ENCODE data around the gene PHC2. TPM values are rescaled to one million over a fixed set of nuclear protein-coding genes. Genes with fewer than 3 reads are reported as not detected.

PHC2 gene
- total and polyA plus RNA-seq, 2 donors from 2014 or later = 118 to 149 TPM

DNA sequence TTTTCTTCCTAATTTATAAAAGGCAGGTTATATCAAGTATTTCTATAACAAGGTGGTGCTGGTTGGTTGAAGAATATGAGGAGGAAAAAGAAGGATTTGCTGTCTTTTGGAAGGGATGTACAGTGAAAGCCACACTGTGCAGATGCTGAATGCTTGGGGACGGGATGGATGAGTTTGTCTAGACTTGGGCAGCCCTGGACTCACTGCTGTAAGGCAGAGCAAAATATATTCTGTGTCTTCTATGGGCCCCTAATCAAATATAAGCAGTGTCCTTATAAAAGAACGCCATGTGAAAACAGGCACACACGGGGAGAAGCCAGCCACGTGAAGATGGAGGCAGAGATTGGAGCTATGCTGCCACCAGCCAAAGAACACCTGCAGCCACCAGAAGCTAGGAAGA lies 47.4 kb downstream of the PHC2 start:
- TF ChIP-seq, protein P1, sequence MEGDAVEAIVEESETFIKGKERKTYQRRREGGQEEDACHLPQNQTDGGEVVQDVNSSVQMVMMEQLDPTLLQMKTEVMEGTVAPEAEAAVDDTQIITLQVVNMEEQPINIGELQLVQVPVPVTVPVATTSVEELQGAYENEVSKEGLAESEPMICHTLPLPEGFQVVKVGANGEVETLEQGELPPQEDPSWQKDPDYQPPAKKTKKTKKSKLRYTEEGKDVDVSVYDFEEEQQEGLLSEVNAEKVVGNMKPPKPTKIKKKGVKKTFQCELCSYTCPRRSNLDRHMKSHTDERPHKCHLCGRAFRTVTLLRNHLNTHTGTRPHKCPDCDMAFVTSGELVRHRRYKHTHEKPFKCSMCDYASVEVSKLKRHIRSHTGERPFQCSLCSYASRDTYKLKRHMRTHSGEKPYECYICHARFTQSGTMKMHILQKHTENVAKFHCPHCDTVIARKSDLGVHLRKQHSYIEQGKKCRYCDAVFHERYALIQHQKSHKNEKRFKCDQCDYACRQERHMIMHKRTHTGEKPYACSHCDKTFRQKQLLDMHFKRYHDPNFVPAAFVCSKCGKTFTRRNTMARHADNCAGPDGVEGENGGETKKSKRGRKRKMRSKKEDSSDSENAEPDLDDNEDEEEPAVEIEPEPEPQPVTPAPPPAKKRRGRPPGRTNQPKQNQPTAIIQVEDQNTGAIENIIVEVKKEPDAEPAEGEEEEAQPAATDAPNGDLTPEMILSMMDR (IDR thresholded peaks at IDR 0.05; ENCODE audit: borderline replicate concordance, extremely low read depth, insufficient read depth) = no peak
- Histone ChIP-seq H3K9me3 (ENCODE audit: control insufficient read depth in 2 of 3, insufficient read depth in 1 of 3, low read length in 3 of 3) (no peaks in the 10 kb centered on the region), H3K4me1 (ENCODE audit: control insufficient read depth in 2 of 3, insufficient read depth in 2 of 3, low read depth in 1 of 3, low read length in 3 of 3) (peaks cover 7 to 13% (median 13%) of the 10 kb centered on the region in 3 donors), H3K9ac (ENCODE audit: low read length in 3 of 3) (no peak overlapping the region), H3K4me3 (ENCODE audit: low read length in 3 of 3) (no peak overlapping the region), H3K27ac (ENCODE audit: low read depth in 2 of 2, low read length in 2 of 2) (no peak overlapping the region), H3K27me3 (ENCODE audit: control insufficient read depth, insufficient read depth, low read length) (no peaks in the 10 kb centered on the region), H3K36me3 (ENCODE audit: control insufficient read depth in 2 of 3, insufficient read depth in 3 of 3, low read length in 3 of 3) (no peaks in the 10 kb centered on the region)
- intact Hi-C loops (cut with DNase I) = no loop called here
- DNase-seq (no peak), FAIRE-seq (no peak)

DNA sequence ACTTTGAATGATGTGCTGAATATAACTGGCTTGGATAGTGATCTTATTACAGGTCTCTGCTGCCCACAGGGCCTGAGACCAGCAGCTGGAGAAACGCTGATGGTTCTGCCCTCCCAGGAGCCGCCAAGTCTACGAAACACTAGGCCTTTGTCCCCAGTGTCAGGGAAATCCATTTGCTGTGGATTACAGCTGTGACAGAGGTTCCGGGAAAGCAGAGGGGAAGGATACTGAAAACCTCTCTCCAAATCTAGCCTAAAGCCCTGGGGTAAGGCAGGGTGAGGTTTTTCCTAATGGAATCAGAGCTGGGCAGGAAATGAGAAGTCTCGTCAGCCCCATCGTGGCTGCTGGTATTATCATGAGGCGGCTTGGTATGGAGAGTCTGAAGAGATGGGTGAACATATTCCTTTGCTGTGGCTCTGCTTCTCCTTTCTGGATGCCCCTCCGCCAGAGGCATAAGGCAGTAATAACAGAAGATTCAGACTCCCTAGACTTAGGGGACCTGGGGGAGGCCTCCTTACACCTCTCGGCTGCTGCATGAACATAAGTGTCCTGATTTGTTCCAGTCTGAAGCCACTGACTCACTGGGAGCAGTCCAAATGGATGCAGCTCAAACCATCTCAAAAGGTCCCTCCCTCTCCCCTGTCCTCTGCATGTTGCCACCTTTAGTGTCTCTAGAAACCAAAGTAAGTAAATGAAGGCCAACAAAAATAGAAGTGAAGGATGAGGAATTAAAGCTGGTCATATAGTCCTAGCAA lies 48.1 kb downstream of the PHC2 start:
- Histone ChIP-seq H3K27ac (ENCODE audit: low read depth in 2 of 2, low read length in 2 of 2) (peak overlapping the region in 1 of 2 donors; percentile 30), H3K9me3 (ENCODE audit: control insufficient read depth in 2 of 3, insufficient read depth in 1 of 3, low read length in 3 of 3) (no peaks in the 10 kb centered on the region), H3K36me3 (ENCODE audit: control insufficient read depth in 2 of 3, insufficient read depth in 3 of 3, low read length in 3 of 3) (no peaks in the 10 kb centered on the region), H3K4me1 (ENCODE audit: control insufficient read depth in 2 of 3, insufficient read depth in 2 of 3, low read depth in 1 of 3, low read length in 3 of 3) (peaks cover 7 to 13% (median 13%) of the 10 kb centered on the region in 3 donors), H3K4me3 (ENCODE audit: low read length in 3 of 3) (no peak overlapping the region), H3K27me3 (ENCODE audit: control insufficient read depth, insufficient read depth, low read length) (no peaks in the 10 kb centered on the region), H3K9ac (ENCODE audit: low read length in 3 of 3) (no peak overlapping the region)
- FAIRE-seq = no peak
- DNase-seq = peak in 3 of 5 donors; percentile 41 to 70 (median 57)
- TF ChIP-seq, protein P1 (IDR thresholded peaks at IDR 0.05; ENCODE audit: borderline replicate concordance, extremely low read depth, insufficient read depth) = no peak
- intact Hi-C loops (cut with DNase I) = no loop called here

DNA sequence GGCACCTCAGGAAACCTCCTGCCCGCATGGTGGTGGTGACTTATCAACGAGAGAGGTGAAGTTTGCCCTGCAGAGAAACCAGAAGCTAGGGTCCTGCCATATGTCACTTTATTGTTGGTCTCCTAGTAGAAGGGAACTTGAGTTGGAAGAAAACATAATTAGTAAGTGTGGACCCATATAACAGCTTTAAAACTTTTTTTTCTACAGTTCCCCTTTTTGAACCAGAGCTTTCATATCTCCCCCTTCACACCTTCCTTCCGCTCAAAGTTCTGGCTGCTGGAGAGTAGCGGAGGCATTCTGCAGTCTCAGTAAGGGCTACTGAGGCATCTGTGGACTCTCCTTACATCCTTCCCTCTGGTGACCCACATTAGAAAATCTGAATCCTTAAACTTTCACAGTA lies 48.9 kb downstream of the PHC2 start:
- TF ChIP-seq, protein P1 (IDR thresholded peaks at IDR 0.05; ENCODE audit: borderline replicate concordance, extremely low read depth, insufficient read depth) = no peak
- intact Hi-C loops (cut with DNase I) = no loop called here
- peaks cover 7 to 13% (median 13%) of the 10 kb centered on the region in 3 donors for H3K4me1 ChIP-seq (ENCODE audit: control insufficient read depth in 2 of 3, insufficient read depth in 2 of 3, low read depth in 1 of 3, low read length in 3 of 3)
- no peak overlapping the region for H3K9ac ChIP-seq (ENCODE audit: low read length in 3 of 3)
- no peak for DNase-seq
- H3K36me3 ChIP-seq (ENCODE audit: control insufficient read depth in 2 of 3, insufficient read depth in 3 of 3, low read length in 3 of 3) = no peaks in the 10 kb centered on the region
- H3K9me3 ChIP-seq (ENCODE audit: control insufficient read depth in 2 of 3, insufficient read depth in 1 of 3, low read length in 3 of 3) = no peaks in the 10 kb centered on the region
- no peaks in the 10 kb centered on the region for H3K27me3 ChIP-seq (ENCODE audit: control insufficient read depth, insufficient read depth, low read length)
- no peak for FAIRE-seq
- no peak overlapping the region for H3K27ac ChIP-seq (ENCODE audit: low read depth in 2 of 2, low read length in 2 of 2)
- H3K4me3 ChIP-seq (ENCODE audit: low read length in 3 of 3) = no peak overlapping the region

All from kidney (tissue), 14 donors.